CD14-positive monocyte (primary cell): Measurements from ENCODE around the gene UNC5A. TPM values are rescaled to one million over a fixed set of nuclear protein-coding genes. Genes with fewer than 3 reads are reported as not detected.

Experiments used
- DNase-seq, 3 donors: peaks; one replicate each; pipeline ENCODE4 v3.0.0-alpha.2; 2011 to 2022
- H2AFZ ChIP-seq: 2 replicates; pipeline ENCODE4 v1.6.0; 2012; ENCODE audit warnings: mild to moderate bottlenecking, low read depth, low read length, inconsistent platforms; ENCODE audit not compliant: insufficient read depth, poor library complexity, severe bottlenecking
- H3K27ac ChIP-seq, 2 donors: 1 replicate in 1 of 2; 2 replicates in 1 of 2; pipeline ENCODE4 v1.5.1; 2012 to 2013; ENCODE audit warnings: low read length in 2 of 2, control low read depth in 1 of 2, inconsistent platforms in 1 of 2, low read depth in 1 of 2, mild to moderate bottlenecking in 1 of 2
- H3K27me3 ChIP-seq, 2 donors: one replicate each; pipeline versions ENCODE4 v1.6.0 to v1.6.1; 2011 to 2013; ENCODE audit warnings: low read length in 2 of 2; ENCODE audit not compliant: control insufficient read depth in 2 of 2, insufficient read depth in 2 of 2
- H3K36me3 ChIP-seq, 2 donors: replicated peaks in 1 of 2; 1 replicate in 1 of 2; 2 replicates in 1 of 2; pipeline versions ENCODE4 v1.5.1 to v1.6.1; 2012 to 2013; ENCODE audit warnings: low read length in 2 of 2, control low read depth in 1 of 2, inconsistent platforms in 1 of 2, mild to moderate bottlenecking in 1 of 2; ENCODE audit not compliant: insufficient read depth in 2 of 2, control insufficient read depth in 1 of 2
- H3K4me1 ChIP-seq, 2 donors: 1 replicate in 1 of 2; 2 replicates in 1 of 2; pipeline versions ENCODE4 v1.5.1 to v1.6.1; 2012 to 2013; ENCODE audit warnings: low read length in 2 of 2, control low read depth in 1 of 2, inconsistent platforms in 1 of 2, mild to moderate bottlenecking in 1 of 2, moderate library complexity in 1 of 2; ENCODE audit not compliant: insufficient read depth in 2 of 2, control insufficient read depth in 1 of 2
- H3K4me2 ChIP-seq: replicated peaks from 2 replicates; pipeline ENCODE3; 2012; ENCODE audit warnings: low read length, moderate library complexity, mild to moderate bottlenecking; ENCODE audit not compliant: poor library complexity, severe bottlenecking; ENCODE audit errors: extremely low read depth
- H3K4me3 ChIP-seq, 3 experiments: fragments of 200-600 bp in 1 of 3; sonication (generic) in 1 of 3; replicated peaks in 1 of 3; 1 replicate in 2 of 3; 2 replicates in 1 of 3; pipeline ENCODE4 v1.5.1; 2011 to 2013; ENCODE audit warnings: low read length in 3 of 3, mild to moderate bottlenecking in 3 of 3, control low read depth in 2 of 3, low read depth in 2 of 3, inconsistent platforms in 1 of 3, moderate library complexity in 1 of 3
- H3K79me2 ChIP-seq: 2 replicates; pipeline ENCODE4 v1.6.0; 2012; ENCODE audit warnings: mild to moderate bottlenecking, control low read depth, inconsistent platforms, low read length, moderate library complexity; ENCODE audit not compliant: insufficient read depth
- H3K9ac ChIP-seq: 2 replicates; pipeline ENCODE4 v1.6.0; 2017; ENCODE audit warnings: low read length, mild to moderate bottlenecking; ENCODE audit not compliant: insufficient read depth, poor library complexity, severe bottlenecking
- H3K9me3 ChIP-seq, 2 donors: replicated peaks in 1 of 2; 1 replicate in 1 of 2; 2 replicates in 1 of 2; pipeline versions ENCODE4 v1.5.1 to v1.6.1; 2012 to 2013; ENCODE audit warnings: low read length in 2 of 2, control low read depth in 1 of 2; ENCODE audit not compliant: control insufficient read depth in 1 of 2, insufficient read depth in 1 of 2
- H4K20me1 ChIP-seq: 2 replicates; pipeline ENCODE4 v1.6.0; 2012; ENCODE audit warnings: mild to moderate bottlenecking, low read length, control low read depth, moderate library complexity; ENCODE audit not compliant: insufficient read depth
- H3K27ac Mint-ChIP-seq, 7 donors: one replicate each; pipeline ENCODE4 v1.8.0; 2020; ENCODE audit warnings: mild to moderate bottlenecking in 7 of 7, mixed read lengths in 7 of 7, moderate library complexity in 6 of 7, inconsistent platforms in 2 of 7
- H3K27me3 Mint-ChIP-seq, 3 donors: one replicate each; pipeline ENCODE4 v1.8.0; 2021 to 2022; ENCODE audit warnings: low read depth in 3 of 3, mild to moderate bottlenecking in 3 of 3, mixed read lengths in 3 of 3, moderate library complexity in 3 of 3, inconsistent platforms in 1 of 3
- H3K36me3 Mint-ChIP-seq, 2 donors: one replicate each; pipeline ENCODE4 v1.8.0; 2020; ENCODE audit warnings: mixed read lengths in 2 of 2, inconsistent platforms in 1 of 2, mild to moderate bottlenecking in 1 of 2
- H3K4me1 Mint-ChIP-seq: one replicate; pipeline ENCODE4 v1.8.0; 2020; ENCODE audit warnings: mild to moderate bottlenecking, mixed read lengths
- H3K4me3 Mint-ChIP-seq, 2 donors: one replicate each; pipeline ENCODE4 v1.8.0; 2020; ENCODE audit warnings: mild to moderate bottlenecking in 2 of 2, mixed read lengths in 2 of 2, moderate library complexity in 1 of 2
- H3K9me3 Mint-ChIP-seq, 7 donors: one replicate each; pipeline ENCODE4 v1.8.0; 2020 to 2022; ENCODE audit warnings: mixed read lengths in 7 of 7, mild to moderate bottlenecking in 6 of 7, moderate library complexity in 6 of 7, inconsistent platforms in 2 of 7
- CTCF ChIP-seq: fragments of 200-600 bp; IDR thresholded peaks from one replicate; pipeline ENCODE4 v1.8.0; 2022; ENCODE audit warnings: antibody characterized with exemption, mild to moderate bottlenecking
- WGBS: methylation state at CpG from one replicate; pipeline ENCODE4 v1.1.5; 2013; ENCODE audit warnings: missing lambda C conversion rate; ENCODE audit not compliant: insufficient coverage; 5-methylcytosine and 5-hydroxymethylcytosine counted together
- intact Hi-C, 2 donors: fragments of 100-400 bp; cut with micrococcal nuclease; formaldehyde crosslinking; loops; one replicate each; pipeline versions ENCODE4 v1.15.0 to v1.15.1; 2023
- polyA plus RNA-seq, 3 donors: library from polyadenylated mRNA; depleted of rRNA in 1 of 3; unstranded in 2 of 3; stranded (reverse) in 1 of 3; fragments of 300-500 nt in 2 of 3; fragments of >200 nt in 1 of 3; fragmentation: Illumina TruSeq in 2 of 3; gene quantifications; 1 replicate in 2 of 3; 2 replicates in 1 of 3; pipeline ENCODE4 v1.2.3, GENCODE V29; 2012 to 2021

UNC5A gene
- polyA plus RNA-seq, 3 donors: 0.03 to 0.07 TPM; not detected in 1

DNA sequence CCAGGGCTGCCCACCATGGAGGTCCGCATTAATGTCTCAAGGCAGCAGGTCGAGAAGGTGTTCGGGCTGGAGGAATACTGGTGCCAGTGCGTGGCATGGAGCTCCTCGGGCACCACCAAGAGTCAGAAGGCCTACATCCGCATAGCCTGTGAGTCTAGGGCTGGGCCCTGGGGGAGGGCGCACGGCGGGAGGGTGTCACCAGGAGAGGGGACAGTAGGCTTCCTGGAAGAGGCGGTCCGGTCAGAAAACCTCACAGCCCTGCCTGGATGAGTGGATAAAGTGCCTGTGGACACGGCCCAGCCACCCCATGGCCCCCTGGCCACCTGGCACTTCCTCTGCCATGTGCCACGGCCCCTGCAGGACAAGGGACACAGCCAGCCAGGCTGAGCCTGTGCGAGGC lies 57.8 kb downstream of the UNC5A start:
- Histone ChIP-seq H3K27me3 (peaks cover 6 to 55% of the 10 kb centered on the region in 2 donors), H3K9me3 (peaks cover 0 to 15% of the 10 kb centered on the region in 2 donors), H3K4me3 (no peak overlapping the region), H3K9ac (no peak overlapping the region), H3K79me2 (no peaks in the 10 kb centered on the region), H3K27ac (no peak overlapping the region), H3K4me2 (no peak overlapping the region), H2AFZ (no peak overlapping the region), H4K20me1 (peaks cover under 1% of the 10 kb centered on the region), H3K36me3 (no peaks in the 10 kb centered on the region), H3K4me1 (peaks cover 5 to 6% of the 10 kb centered on the region in 2 donors)
- Mint-ChIP-seq H3K36me3 (peaks cover 0 to 6% of the 10 kb centered on the region in 2 donors), H3K27me3 (peaks cover 39 to 66% (median 47%) of the 10 kb centered on the region in 3 donors), H3K4me3 (peak overlapping the region in 1 of 2 donors; percentile 36), H3K4me1 (peaks cover 8% of the 10 kb centered on the region), H3K9me3 (peaks cover 9 to 25% (median 11%) of the 10 kb centered on the region in 7 donors), H3K27ac (no peak overlapping the region)
- intact Hi-C loops: no loop called here
- WGBS: 85% methylated on average over 14 of the region's 14 CpGs
- TF ChIP-seq CTCF: no peak
- no peak for DNase-seq

DNA sequence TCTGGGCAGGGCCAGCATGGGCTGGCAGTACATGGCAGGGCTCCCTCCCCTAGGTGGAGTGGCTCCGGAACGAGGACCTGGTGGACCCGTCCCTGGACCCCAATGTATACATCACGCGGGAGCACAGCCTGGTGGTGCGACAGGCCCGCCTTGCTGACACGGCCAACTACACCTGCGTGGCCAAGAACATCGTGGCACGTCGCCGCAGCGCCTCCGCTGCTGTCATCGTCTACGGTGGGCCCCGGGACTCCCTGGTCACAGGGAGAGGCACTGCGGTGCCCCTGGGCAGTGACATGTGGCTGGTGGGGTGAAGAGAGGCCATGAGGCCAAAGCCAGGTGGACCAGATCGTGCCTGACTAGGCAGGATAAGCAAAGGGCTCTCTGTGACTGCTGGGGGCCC lies 58.4 kb downstream of the UNC5A start:
- Histone ChIP-seq H4K20me1 (peaks cover 7% of the 10 kb centered on the region), H3K79me2 (no peaks in the 10 kb centered on the region), H3K9ac (no peak overlapping the region), H3K27ac (no peak overlapping the region), H3K4me2 (no peak overlapping the region), H3K9me3 (peaks cover 0 to 15% of the 10 kb centered on the region in 2 donors), H2AFZ (no peak overlapping the region), H3K27me3 (peaks cover 6 to 50% of the 10 kb centered on the region in 2 donors), H3K4me3 (no peak overlapping the region), H3K4me1 (peaks cover 5 to 6% of the 10 kb centered on the region in 2 donors), H3K36me3 (no peaks in the 10 kb centered on the region)
- intact Hi-C loops: no loop called here
- no peak for TF ChIP-seq CTCF
- Mint-ChIP-seq H3K9me3 (peaks cover 7 to 27% (median 11%) of the 10 kb centered on the region in 7 donors), H3K36me3 (peaks cover 0 to 6% of the 10 kb centered on the region in 2 donors), H3K4me3 (peak overlapping the region in 1 of 2 donors; percentile 19), H3K27me3 (peaks cover 35 to 61% (median 43%) of the 10 kb centered on the region in 3 donors), H3K27ac (no peak overlapping the region), H3K4me1 (peaks cover 10% of the 10 kb centered on the region)
- no peak for DNase-seq
- WGBS: 96% methylated on average over 20 of the region's 20 CpGs
